GM19351 (cell line): ENCODE results near the gene NMD3.
"Not testable (repeated sequence)": the region's sequence is repeated elsewhere in the genome, so short reads cannot be mapped to it uniquely, and the experiment has no call there.

ENCODE experiments used
- ATAC-seq: cut with Tn5 transposase; IDR thresholded peaks from one replicate; pipeline ENCODE4 v1.9.1; 2021; ENCODE audit warnings: mild to moderate bottlenecking, moderate library complexity; ENCODE audit not compliant: unreplicated experiment

NMD3 gene

GRCh38 chr3:161220850-161221753 is at the start of gene NMD3:
Gene NMD3 (plus strand): TSS chr3:161221311. CDS start chr3:161222014, 703 bp downstream.
- peak; percentile 98 for ATAC-seq

- ATAC-seq: no peak
These were observed 49.2 kb upstream of the NMD3 start for GRCh38 chr3:161171639-161172552.

GRCh38 chr3:161175506-161175905 is 45.6 kb upstream of the NMD3 start:
- ATAC-seq: no peak

- ATAC-seq: no peak
These were observed 43.1 kb upstream of the NMD3 start for GRCh38 chr3:161177991-161178390.

GRCh38 chr3:161181371-161181770 is 39.7 kb upstream of the NMD3 start:
- not testable (repeated sequence) for ATAC-seq

- no peak for ATAC-seq
These were observed 34.1 kb upstream of the NMD3 start for GRCh38 chr3:161187046-161187445.

- no peak for ATAC-seq
These were observed 23.0 kb upstream of the NMD3 start for GRCh38 chr3:161197855-161198850.

GRCh38 chr3:161199926-161200325 is 21.2 kb upstream of the NMD3 start:
- ATAC-seq: no peak

GRCh38 chr3:161203485-161204098 is 17.5 kb upstream of the NMD3 start:
- no peak for ATAC-seq

GRCh38 chr3:161208931-161209330 is 12.2 kb upstream of the NMD3 start:
- no peak for ATAC-seq

- no peak for ATAC-seq
These were observed 8.8 kb upstream of the NMD3 start for GRCh38 chr3:161212171-161212771.

- ATAC-seq: no peak
These were observed 8.2 kb upstream of the NMD3 start for GRCh38 chr3:161212906-161213305.

- ATAC-seq: no peak
These were observed 7.5 kb upstream of the NMD3 start for GRCh38 chr3:161213644-161214043.

GRCh38 chr3:161215185-161215584 is 5.9 kb upstream of the NMD3 start:
- no peak for ATAC-seq

- ATAC-seq: no peak
These were observed 3.6 kb upstream of the NMD3 start for GRCh38 chr3:161217496-161217895.

- ATAC-seq: no peak
These were observed 1.6 kb upstream of the NMD3 start for GRCh38 chr3:161219495-161219894.

- ATAC-seq: peak; percentile 19
These were observed 892 bp downstream of the NMD3 start for GRCh38 chr3:161221806-161222600.

- ATAC-seq: no peak
These were observed 1.6 kb downstream of the NMD3 start for GRCh38 chr3:161222662-161223061.

- no peak for ATAC-seq
These were observed 3.7 kb downstream of the NMD3 start for GRCh38 chr3:161224786-161225185.
